Heart right ventricle (tissue), 16 donors: ENCODE data around the gene TANGO2. TPM values are rescaled to one million over a fixed set of nuclear protein-coding genes. Genes with fewer than 3 reads are reported as not detected.

ENCODE experiments used
- ATAC-seq, 8 donors: fragments of 200-7000 bp; cut with Tn5 transposase; one replicate each; pipeline ENCODE4 v1.9.1; 2020; ENCODE audit warnings: mild to moderate bottlenecking in 8 of 8, moderate library complexity in 8 of 8, moderate number of reproducible peaks in 1 of 8
- DNase-seq, 2 donors: peaks; one replicate each; pipeline ENCODE4 v3.0.0-alpha.2; 2020
- H3K27ac ChIP-seq, 10 donors: fragments of 200-600 bp; sonication (generic) in 2 of 10; one replicate each; pipeline versions ENCODE4 v1.5.0 to v1.8.0; 2020 to 2022; ENCODE audit warnings: mild to moderate bottlenecking in 3 of 10
- H3K27me3 ChIP-seq, 7 donors: fragments of 200-600 bp; one replicate each; pipeline ENCODE4 v1.8.0; 2021 to 2022; ENCODE audit warnings: mild to moderate bottlenecking in 2 of 7
- H3K36me3 ChIP-seq, 9 donors: fragments of 200-600 bp; sonication (generic) in 1 of 9; one replicate each; pipeline versions ENCODE4 v1.5.0 to v1.8.0; 2020 to 2022; ENCODE audit warnings: mild to moderate bottlenecking in 2 of 9
- H3K4me1 ChIP-seq, 9 donors: fragments of 200-600 bp; sonication (generic) in 1 of 9; one replicate each; pipeline versions ENCODE4 v1.5.0 to v1.8.0; 2020 to 2022; ENCODE audit warnings: mild to moderate bottlenecking in 4 of 9
- H3K4me3 ChIP-seq, 10 donors: fragments of 200-600 bp; sonication (generic) in 2 of 10; one replicate each; pipeline versions ENCODE4 v1.5.0 to v1.8.0; 2020 to 2022; ENCODE audit warnings: mild to moderate bottlenecking in 7 of 10, moderate library complexity in 2 of 10
- H3K9me3 ChIP-seq, 11 donors: fragments of 200-600 bp in 10 of 11; sonication (generic) in 2 of 11; one replicate each; pipeline versions ENCODE4 v1.5.0 to v1.8.0; 2013 to 2022; ENCODE audit warnings: mild to moderate bottlenecking in 2 of 11, control low read depth in 1 of 11, moderate library complexity in 1 of 11
- CTCF ChIP-seq, 9 donors: fragments of 200-600 bp; sonication (generic) in 2 of 9; IDR thresholded peaks; one replicate each; pipeline versions ENCODE4 v1.5.0 to v1.8.0; 2021 to 2022; ENCODE audit warnings: antibody characterized with exemption in 9 of 9, mild to moderate bottlenecking in 5 of 9, moderate library complexity in 1 of 9
- WGBS, 2 donors: extraction: QIAGEN DNeasy Blood & Tissue Kit; methylation state at CpG; one replicate each; pipeline ENCODE4 v1.1.7; 2013; ENCODE audit warnings: inconsistent platforms in 1 of 2; 5-methylcytosine and 5-hydroxymethylcytosine counted together
- intact Hi-C, 10 donors: fragments of 100-400 bp; cut with DNase I; formaldehyde crosslinking; loops; one replicate each; pipeline versions ENCODE4 v1.11.1 to v1.14.2; 2022
- polyA plus RNA-seq, 2 donors: library from polyadenylated mRNA; stranded (reverse); fragments of 200-250 nt; gene quantifications; one replicate each; pipeline ENCODE4 v1.2.3, GENCODE V29; 2013
- total RNA-seq, 10 donors: library from RNA; stranded (reverse); fragmentation: NEBNext Ultra II Directional in 3 of 10; extraction: Animal tissue kit (Norgen Biotek cat#: 25700) in 3 of 10; gene quantifications; one replicate each; pipeline versions ENCODE4 v1.2.1 to v1.2.4, GENCODE V29; 2021 to 2023
- donor health status: Arrhythmogenic right ventricular cardiomyopathy.
- donor health status: ischemic (EF 13 %, LVEDD 7.1; RV severe dilation, severe dysfunction).
- donor health status: healthy with polysubstance abuse.
- donor health status: DM: no; HTN: yes; CAD: no.
- donor health status: DM: no; HTN: no; CAD: no.
- donor health status: ischemic (EF 25% LVEDD 6.9; RV normal size, moderate dysfunction).
- donor health status: ischemic (EF 25% LVEDD 5.7; RV mildly dilated, moderate dysfunction).
- donor health status: healthy.
- donor health status: DM: yes; HTN: yes; CAD: no.
- donor health status: Ischemic cardiomyopathy.
- donor health status: ischemic (EF 35%, LVEDD 5.7; RV mildly dilated, moderate dysfunction).
- donor health status: nonischemic (EF 11% LVEDD 7.7; RV severe dilation, severe dysfunction).
- donor health status: DM: yes; HTN: yes; CAD: no.
- donor health status: PGD.
- donor health status: ischemic (EF 29% LVEDD 5.4; RV normal size, mild dysfunction).
- donor health status: nonischemic (EF 23%, LVEDD 6.1; RV moderate dilation, normal function).

TANGO2 gene
- total and polyA plus RNA-seq, 12 donors: 34.1 to 139 (median 81.0) TPM

DNA sequence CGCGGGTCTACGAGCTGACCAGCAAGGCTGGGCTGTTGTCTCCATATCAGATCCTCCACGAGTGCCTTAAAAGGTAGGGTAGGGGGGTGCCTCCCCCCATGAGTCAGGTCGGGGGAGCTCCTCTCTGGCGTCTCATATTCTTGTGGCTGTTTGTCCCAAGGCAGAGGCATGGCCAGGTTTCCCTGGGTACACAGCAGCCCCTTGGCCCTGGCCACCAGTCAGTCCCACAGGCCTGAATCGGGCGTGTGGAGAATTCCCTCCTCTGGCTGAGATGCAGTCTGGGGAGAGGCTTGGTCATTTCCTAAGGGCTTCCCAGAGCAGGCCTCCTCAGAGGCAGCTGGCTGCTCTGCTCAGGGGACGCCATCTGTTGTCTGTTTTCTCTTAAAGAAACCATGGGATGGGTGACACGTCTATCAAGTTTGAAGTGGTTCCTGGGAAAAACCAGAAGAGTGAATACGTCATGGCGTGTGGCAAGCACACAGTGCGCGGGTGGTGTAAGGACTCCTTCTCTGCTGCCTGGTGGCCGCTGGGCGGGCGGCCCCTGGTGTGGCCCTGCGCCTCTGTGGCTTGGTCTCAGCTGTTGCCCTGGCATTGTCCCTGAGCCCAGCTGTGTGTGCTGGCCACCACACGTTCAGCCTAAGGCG, 85.4 kb downstream of the TANGO2 start:
- no peaks in the 10 kb centered on the region for H3K27me3 ChIP-seq
- peaks cover 14 to 98% (median 50%) of the 10 kb centered on the region in 9 donors for H3K36me3 ChIP-seq
- no peak for TF ChIP-seq CTCF (IDR thresholded peaks at IDR 0.05)
- WGBS, 2 donors: 87 to 88% methylated on average over 20 of the region's 20 CpGs
- no peak overlapping the region for H3K4me3 ChIP-seq
- H3K27ac ChIP-seq: no peak overlapping the region
- intact Hi-C loops: no loop called here
- H3K9me3 ChIP-seq: no peaks in the 10 kb centered on the region
- DNase-seq (no peak), ATAC-seq (no peak)
- peaks cover 0 to under 1% (median 0%) of the 10 kb centered on the region in 9 donors for H3K4me1 ChIP-seq

- Histone ChIP-seq H3K36me3 (peaks cover 14 to 98% (median 50%) of the 10 kb centered on the region in 9 donors), H3K9me3 (no peaks in the 10 kb centered on the region), H3K4me3 (no peak overlapping the region), H3K27me3 (no peaks in the 10 kb centered on the region), H3K27ac (no peak overlapping the region), H3K4me1 (peaks cover 0 to 6% (median 1%) of the 10 kb centered on the region in 9 donors)
- no peak for ATAC-seq
- 94% methylated on average over 10 of the region's 10 CpGs for WGBS, 2 donors
- TF ChIP-seq CTCF (IDR thresholded peaks at IDR 0.05): no peak
- DNase-seq: peak in 1 of 2 donors; percentile 3
- intact Hi-C loops: no loop called here
Measured at GRCh38 chr22:20106849-20107237, 85.9 kb downstream of the TANGO2 start.

GRCh38 chr22:20107471-20107901, 86.6 kb downstream of the TANGO2 start:
- TF ChIP-seq CTCF (IDR thresholded peaks at IDR 0.05): no peak
- 91 to 96% methylated on average over 7 of the region's 7 CpGs for whole genome bisulfite sequencing, 2 donors
- H3K4me1 ChIP-seq: peaks cover 0 to 12% (median 6%) of the 10 kb centered on the region in 9 donors
- H3K36me3 ChIP-seq: peaks cover 14 to 98% (median 50%) of the 10 kb centered on the region in 9 donors
- peak in 1 of 2 donors; percentile 6 for DNase-seq
- ATAC-seq: no peak
- H3K4me3 ChIP-seq: no peak overlapping the region
- no peaks in the 10 kb centered on the region for H3K27me3 ChIP-seq
- H3K9me3 ChIP-seq: no peaks in the 10 kb centered on the region
- intact Hi-C loops: no loop called here
- H3K27ac ChIP-seq: no peak overlapping the region

DNA sequence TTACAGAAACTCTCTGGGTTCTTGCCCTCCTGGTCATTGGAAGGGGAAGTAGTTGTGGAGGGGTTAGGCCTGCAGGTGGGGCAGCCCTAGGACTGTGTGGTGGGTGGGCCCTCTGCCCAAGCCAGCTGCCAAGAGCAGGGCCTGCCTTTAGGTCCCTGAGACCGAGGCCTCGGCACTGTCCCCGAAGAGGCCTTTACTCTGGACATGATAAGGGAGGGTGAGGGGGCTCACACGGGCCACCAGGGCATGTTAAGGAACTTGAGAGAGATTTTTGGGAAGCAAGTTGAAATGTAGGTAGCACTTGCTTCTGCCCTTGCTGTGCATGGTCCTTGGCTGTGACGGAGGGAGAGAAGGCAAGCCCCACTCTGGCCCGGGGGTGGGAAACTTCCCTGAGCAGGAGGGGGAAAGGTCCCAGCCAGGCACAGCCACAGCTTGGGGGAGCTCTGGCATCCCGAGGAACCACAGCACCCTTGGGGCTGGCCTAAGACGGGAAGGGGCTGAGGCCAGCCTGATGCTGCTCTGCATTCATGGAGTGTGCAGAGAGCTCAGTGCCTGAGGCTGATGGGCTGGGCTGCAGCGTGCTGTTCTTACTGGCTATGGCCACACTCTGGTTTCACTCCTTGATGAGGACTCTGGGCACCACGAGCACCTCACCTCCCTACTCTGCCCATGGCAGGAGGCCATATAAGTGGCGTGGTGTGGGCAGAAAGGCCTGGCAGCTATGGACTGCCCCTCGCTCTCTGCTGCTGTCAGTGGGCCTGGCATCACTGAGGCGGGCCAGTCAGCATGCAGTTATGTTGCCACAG, 87.2 kb downstream of the TANGO2 start:
- no peak for TF ChIP-seq CTCF (IDR thresholded peaks at IDR 0.05)
- Histone ChIP-seq H3K27me3 (no peaks in the 10 kb centered on the region), H3K36me3 (peaks cover 14 to 98% (median 55%) of the 10 kb centered on the region in 9 donors), H3K27ac (no peak overlapping the region), H3K4me1 (peaks cover 0 to 15% (median 7%) of the 10 kb centered on the region in 9 donors), H3K9me3 (no peaks in the 10 kb centered on the region), H3K4me3 (no peak overlapping the region)
- WGBS, 2 donors: 83 to 85% methylated on average over 13 of the region's 13 CpGs
- DNase-seq (peak in 1 of 2 donors; percentile 6), ATAC-seq (no peak)
- intact Hi-C loops: no loop called here
